Right lung (tissue), 5 donors: Measurements from ENCODE around the gene GIGYF2. TPM values are rescaled to one million over a fixed set of nuclear protein-coding genes. Genes with fewer than 3 reads are reported as not detected.

Source experiments
- DNase-seq, 2 donors: peaks; one replicate each; pipeline ENCODE4 v3.0.0-alpha.2; 2013
- polyA plus RNA-seq, 5 donors: library from polyadenylated mRNA; unstranded; fragments of 120-200 nt; gene quantifications; one replicate each; pipeline versions ENCODE4 v1.2.1 to v1.2.3, GENCODE V29; 2013; ENCODE audit warnings: inconsistent platforms in 1 of 5, low replicate concordance in 1 of 5; ENCODE audit not compliant: insufficient read length in 5 of 5, insufficient read depth in 1 of 5

Gene GIGYF2
- polyA plus RNA-seq, 5 donors, result 42.5 to 65.3 (median 62.1) TPM

GRCh38 chr2:232748038-232748437 lies 50.9 kb downstream of the GIGYF2 start:
- no peak for DNase-seq

- no peak for DNase-seq
Measured at GRCh38 chr2:232749331-232749730, 52.2 kb downstream of the GIGYF2 start.

- no peak for DNase-seq
Measured at GRCh38 chr2:232750135-232750671, 53.1 kb downstream of the GIGYF2 start.

- DNase-seq, result no peak
Measured at GRCh38 chr2:232757905-232758304, 60.8 kb downstream of the GIGYF2 start.

GRCh38 chr2:232761301-232761907 lies 64.3 kb downstream of the GIGYF2 start:
- DNase-seq, result peak in 1 of 2 donors; percentile 20

- no peak for DNase-seq
Measured at GRCh38 chr2:232767866-232768265, 70.7 kb downstream of the GIGYF2 start.

- no peak for DNase-seq
Measured at GRCh38 chr2:232770207-232770606, 73.1 kb downstream of the GIGYF2 start.

GRCh38 chr2:232771870-232772269 lies 74.7 kb downstream of the GIGYF2 start:
- DNase-seq, result no peak

- no peak for DNase-seq
Measured at GRCh38 chr2:232772531-232772930, 75.4 kb downstream of the GIGYF2 start.

- no peak for DNase-seq
Measured at GRCh38 chr2:232773815-232774214, 76.7 kb downstream of the GIGYF2 start.

- DNase-seq, result peak; percentile 11 to 15
Measured at GRCh38 chr2:232776435-232776834, 79.3 kb downstream of the GIGYF2 start, which contains the start of gene KCNJ13. TSS of gene KCNJ13 (minus strand) at chr2:232776565. CDS start at chr2:232771362, 5,203 bp downstream.

- DNase-seq, result no peak
Measured at GRCh38 chr2:232777276-232777675, 80.1 kb downstream of the GIGYF2 start.

- DNase-seq, result no peak
Measured at GRCh38 chr2:232779465-232779864, 82.3 kb downstream of the GIGYF2 start.

- peak; percentile 39 to 40 for DNase-seq
Measured at GRCh38 chr2:232779934-232780333, 82.8 kb downstream of the GIGYF2 start.

GRCh38 chr2:232781765-232782164 lies 84.6 kb downstream of the GIGYF2 start:
- no peak for DNase-seq

- DNase-seq, result no peak
Measured at GRCh38 chr2:232783278-232783677, 86.1 kb downstream of the GIGYF2 start.

GRCh38 chr2:232787806-232788205 lies 90.7 kb downstream of the GIGYF2 start:
- DNase-seq, result no peak

- no peak for DNase-seq
Measured at GRCh38 chr2:232789082-232789481, 92.0 kb downstream of the GIGYF2 start.

- no peak for DNase-seq
Measured at GRCh38 chr2:232791518-232791917, 94.4 kb downstream of the GIGYF2 start.

GRCh38 chr2:232793271-232793670 lies 96.1 kb downstream of the GIGYF2 start:
- DNase-seq, result no peak

GRCh38 chr2:232794981-232795380 lies 97.8 kb downstream of the GIGYF2 start:
- no peak for DNase-seq

- no peak for DNase-seq
Measured at GRCh38 chr2:232795920-232796319, 98.8 kb downstream of the GIGYF2 start.

- DNase-seq, result no peak
Measured at GRCh38 chr2:232798187-232798586, 101.1 kb downstream of the GIGYF2 start.

GRCh38 chr2:232800166-232800565 lies 103.0 kb downstream of the GIGYF2 start:
- no peak for DNase-seq
